H1 (cell line): ENCODE measurements around the gene COL25A1. TPM values are rescaled to one million over a fixed set of nuclear protein-coding genes. Genes with fewer than 3 reads are reported as not detected.

Experiments
- CTCF ChIA-PET: fragments of 300-600 bp; sonication (Branson Sonifier 250); formaldehyde crosslinking; loops from one replicate; lab custom pipeline; 2021; ENCODE audit not compliant: partially characterized antibody; lab: Charles Lee
- POLR2A ChIA-PET: fragments of 300-600 bp; sonication (Branson Sonifier 250); formaldehyde crosslinking; loops from one replicate; lab custom pipeline; 2021; ENCODE audit warnings: inconsistent platforms; ENCODE audit not compliant: partially characterized antibody; lab: Charles Lee
- DNase-seq, 2 experiments: peaks; one replicate each; pipeline versions ENCODE4 v3.0.0 to v3.0.0-alpha.2; 2010 to 2022; ENCODE audit warnings: low spot score in 2 of 2, low read depth in 1 of 2, mixed read lengths in 1 of 2
- FAIRE-seq: peaks from 2 replicates; lab custom pipeline; 2011; peaks lifted over from hg19 to GRCh38; lab: Jason Lieb, UNC
- H2AFZ ChIP-seq: 2 replicates; pipeline ENCODE4 v1.8.1; 2012; ENCODE audit warnings: low read length, inconsistent platforms
- H2AK5ac ChIP-seq: 2 replicates; pipeline ENCODE4 v1.6.1; 2013; ENCODE audit warnings: low read depth, low read length
- H2BK120ac ChIP-seq: replicated peaks from 2 replicates; pipeline ENCODE3; 2013; ENCODE audit warnings: low read depth, low read length, inconsistent platforms
- H2BK12ac ChIP-seq: 2 replicates; pipeline ENCODE4 v1.6.1; 2013; ENCODE audit warnings: low read depth, low read length
- H2BK15ac ChIP-seq: 2 replicates; pipeline ENCODE4 v1.6.1; 2013; ENCODE audit warnings: low read length
- H2BK20ac ChIP-seq: 2 replicates; pipeline ENCODE4 v1.6.1; 2013; ENCODE audit warnings: low read length
- H2BK5ac ChIP-seq: 2 replicates; pipeline ENCODE4 v1.6.1; 2013; ENCODE audit warnings: low read depth, low read length
- H3K14ac ChIP-seq: 2 replicates; pipeline ENCODE4 v1.6.1; 2013; ENCODE audit warnings: inconsistent platforms; ENCODE audit not compliant: insufficient read length
- H3K18ac ChIP-seq: 2 replicates; pipeline ENCODE4 v1.6.1; 2013; ENCODE audit warnings: low read length; ENCODE audit errors: extremely low read depth
- H3K23ac ChIP-seq: 2 replicates; pipeline ENCODE4 v1.6.1; 2013; ENCODE audit warnings: inconsistent platforms; ENCODE audit not compliant: insufficient read length
- H3K23me2 ChIP-seq: 2 replicates; pipeline ENCODE4 v1.6.1; 2013; ENCODE audit warnings: low read depth, low read length
- H3K27ac ChIP-seq: 2 replicates; pipeline ENCODE4 v1.6.1; 2011; ENCODE audit warnings: low read depth, low read length, inconsistent platforms
- H3K27me3 ChIP-seq, 4 experiments: replicated peaks in 1 of 4; 1 replicate in 1 of 4; 2 replicates in 3 of 4; pipeline versions ENCODE4 v1.6.1 to v1.8.1; 2011 to 2013; ENCODE audit warnings: low read length in 3 of 4, mild to moderate bottlenecking in 3 of 4, inconsistent platforms in 2 of 4, mixed read lengths in 2 of 4, moderate library complexity in 1 of 4; ENCODE audit not compliant: control insufficient read depth in 3 of 4, insufficient read depth in 3 of 4; ENCODE audit errors: extremely low read depth in 1 of 4
- H3K36me3 ChIP-seq, 4 experiments: 2 replicates each; pipeline versions ENCODE4 v1.6.1 to v1.8.1; 2011 to 2013; ENCODE audit warnings: mild to moderate bottlenecking in 4 of 4, low read length in 3 of 4, moderate library complexity in 2 of 4, control low read depth in 1 of 4, inconsistent platforms in 1 of 4; ENCODE audit not compliant: insufficient read depth in 4 of 4, control insufficient read depth in 2 of 4
- H3K4ac ChIP-seq: replicated peaks from 2 replicates; pipeline ENCODE3; 2013; ENCODE audit warnings: low read length, low read depth, mixed read lengths, inconsistent platforms; ENCODE audit not compliant: insufficient read length
- H3K4me1 ChIP-seq, 4 experiments: replicated peaks in 1 of 4; 1 replicate in 1 of 4; 2 replicates in 3 of 4; pipeline versions ENCODE4 v1.6.1 to v1.8.1; 2011 to 2013; ENCODE audit warnings: low read length in 3 of 4, inconsistent platforms in 2 of 4, mixed read lengths in 1 of 4; ENCODE audit not compliant: insufficient read depth in 4 of 4, control insufficient read depth in 3 of 4
- H3K4me2 ChIP-seq, 2 experiments: 2 replicates each; pipeline versions ENCODE4 v1.6.1 to v1.8.1; 2011 to 2013; ENCODE audit warnings: low read depth in 2 of 2, low read length in 2 of 2, control low read depth in 1 of 2, inconsistent platforms in 1 of 2, mild to moderate bottlenecking in 1 of 2; ENCODE audit not compliant: insufficient read depth in 1 of 2
- H3K4me3 ChIP-seq, 4 experiments: fragments of 200-600, 300-600 bp in 1 of 4; sonication (generic), shearing (Covaris generic), sonication (Bioruptor Twin) in 1 of 4; 2 replicates each; pipeline versions ENCODE4 v1.5.1 to v1.8.1; 2011 to 2016; ENCODE audit warnings: low read length in 4 of 4, low read depth in 3 of 4, control low read depth in 2 of 4, inconsistent platforms in 2 of 4, mild to moderate bottlenecking in 2 of 4, mixed read lengths in 1 of 4, moderate library complexity in 1 of 4; ENCODE audit not compliant: insufficient read depth in 2 of 4; ENCODE audit errors: extremely low read depth in 1 of 4
- H3K56ac ChIP-seq: replicated peaks from 2 replicates; pipeline ENCODE3; 2013; ENCODE audit warnings: low read depth, mild to moderate bottlenecking, mixed read lengths, low read length, inconsistent platforms; ENCODE audit not compliant: insufficient read length
- H3K79me1 ChIP-seq: 2 replicates; pipeline ENCODE4 v1.6.1; 2013; ENCODE audit warnings: low read depth, low read length, control low read depth
- H3K79me2 ChIP-seq, 2 experiments: 2 replicates each; pipeline versions ENCODE4 v1.6.1 to v1.8.1; 2012 to 2013; ENCODE audit warnings: low read length in 2 of 2, mild to moderate bottlenecking in 2 of 2, inconsistent platforms in 1 of 2; ENCODE audit not compliant: insufficient read depth in 2 of 2, control insufficient read depth in 1 of 2
- H3K9ac ChIP-seq, 4 experiments: replicated peaks in 1 of 4; 1 replicate in 1 of 4; 2 replicates in 3 of 4; pipeline versions ENCODE4 v1.6.1 to v1.8.1; 2011 to 2013; ENCODE audit warnings: low read depth in 3 of 4, low read length in 3 of 4, control low read depth in 2 of 4, mild to moderate bottlenecking in 2 of 4, moderate library complexity in 2 of 4, inconsistent platforms in 1 of 4; ENCODE audit errors: extremely low read depth in 1 of 4
- H3K9me3 ChIP-seq, 2 experiments: 2 replicates each; pipeline versions ENCODE4 v1.6.1 to v1.8.1; 2012 to 2013; ENCODE audit warnings: mild to moderate bottlenecking in 2 of 2, moderate library complexity in 2 of 2, control low read depth in 1 of 2, inconsistent platforms in 1 of 2, low read depth in 1 of 2, low read length in 1 of 2, mixed read lengths in 1 of 2; ENCODE audit not compliant: insufficient read depth in 2 of 2
- H4K20me1 ChIP-seq, 2 experiments: replicated peaks in 1 of 2; 2 replicates each; pipeline versions ENCODE3 to v1.8.1; 2011 to 2013; ENCODE audit warnings: inconsistent platforms in 2 of 2, low read length in 2 of 2, mild to moderate bottlenecking in 1 of 2; ENCODE audit not compliant: insufficient read depth in 2 of 2, control insufficient read depth in 1 of 2
- H4K5ac ChIP-seq: 2 replicates; pipeline ENCODE4 v1.6.1; 2013; ENCODE audit warnings: low read length, low read depth, mixed read lengths, inconsistent platforms; ENCODE audit not compliant: insufficient read length
- H4K8ac ChIP-seq: 2 replicates; pipeline ENCODE4 v1.8.0; 2013; ENCODE audit warnings: mild to moderate bottlenecking, moderate library complexity, low read length, inconsistent platforms; ENCODE audit not compliant: insufficient read depth; ENCODE audit errors: extremely low read depth
- H4K91ac ChIP-seq: replicated peaks from 2 replicates; pipeline ENCODE3; 2013; ENCODE audit warnings: low read length, mixed read lengths, inconsistent platforms; ENCODE audit not compliant: insufficient read length
- FOSL1 ChIP-seq: IDR thresholded peaks from 2 replicates; pipeline ENCODE4 v1.6.1; 2011; ENCODE audit warnings: mild to moderate bottlenecking, low read depth, low read length, moderate library complexity; ENCODE audit not compliant: insufficient read depth
- GABPA ChIP-seq: IDR thresholded peaks from 2 replicates; pipeline ENCODE4 v1.6.1; 2011; ENCODE audit warnings: mild to moderate bottlenecking, low read length, moderate library complexity, borderline replicate concordance; ENCODE audit not compliant: insufficient read depth
- GTF2F1 ChIP-seq: IDR thresholded peaks from 2 replicates; pipeline ENCODE4 v1.6.1; 2012; ENCODE audit warnings: low read depth, low read length, improper control_type of control experiment, borderline replicate concordance
- KDM4A ChIP-seq: IDR thresholded peaks from one replicate; pipeline ENCODE4 v1.7.1; 2012; ENCODE audit warnings: low read depth, mild to moderate bottlenecking, moderate library complexity, low read length, inconsistent platforms; ENCODE audit not compliant: severe bottlenecking
- RBBP5 ChIP-seq: IDR thresholded peaks from 2 replicates; pipeline ENCODE4 v1.7.1; 2012; ENCODE audit warnings: low read depth, mild to moderate bottlenecking, inconsistent platforms, low read length, moderate library complexity, borderline replicate concordance
- RNF2 ChIP-seq: fragments of 200-900, 300-1000 bp; sonication (generic); IDR thresholded peaks from 2 replicates; pipeline ENCODE4 v1.7.1; 2016; ENCODE audit warnings: borderline replicate concordance, low read depth, mild to moderate bottlenecking, antibody characterized with exemption, low read length; ENCODE audit not compliant: poor library complexity, severe bottlenecking; ENCODE audit errors: missing control alignments
- SAP30 ChIP-seq: fragments of 300-600 bp; sonication (generic); IDR thresholded peaks from 2 replicates; pipeline ENCODE4 v1.7.1; 2012; ENCODE audit warnings: low read length, moderate library complexity, mild to moderate bottlenecking, inconsistent platforms; ENCODE audit not compliant: insufficient read depth, insufficient replicate concordance
- SUZ12 ChIP-seq: fragments of 200-600 bp; sonication (generic); IDR thresholded peaks from 2 replicates; pipeline ENCODE4 v1.6.1; 2012; ENCODE audit warnings: mild to moderate bottlenecking, inconsistent platforms, low read length, moderate library complexity, mixed read lengths
- TEAD4 ChIP-seq: IDR thresholded peaks from 2 replicates; pipeline ENCODE4 v1.6.1; 2012; ENCODE audit warnings: low read depth, low read length, inconsistent platforms, mixed read lengths
- WGBS, 2 experiments: shearing (Covaris generic) in 1 of 2; methylation state at CpG; one replicate each; pipeline versions ENCODE4 v1.1.6 to v1.1.7; 2013 to 2015; ENCODE audit warnings: low lambda C conversion rate in 2 of 2, mixed read lengths in 2 of 2, inconsistent platforms in 1 of 2, low coverage in 1 of 2, missing lambda C conversion rate in 1 of 2; ENCODE audit not compliant: insufficient replicate concordance in 2 of 2, insufficient coverage in 1 of 2, insufficient read length in 1 of 2; ENCODE audit errors: extremely low coverage in 1 of 2, missing lambda C conversion rate in 1 of 2; 5-methylcytosine and 5-hydroxymethylcytosine counted together
- polyA plus RNA-seq, 7 experiments: library from polyadenylated mRNA; depleted of rRNA in 3 of 7; stranded (reverse) in 5 of 7; unstranded in 2 of 7; fragments of >200 nt in 5 of 7; fragments of 200-250 nt in 2 of 7; gene quantifications; 1 replicate in 5 of 7; 2 replicates in 1 of 7; 4 replicates in 1 of 7; pipeline versions ENCODE4 v1.2.1 to v1.2.3, GENCODE V29; 2011 to 2013; ENCODE audit warnings: missing spikeins in 2 of 7, mixed read lengths in 2 of 7
- total RNA-seq: library from RNA; stranded (reverse); fragmentation: NEBNext Ultra II Directional; extraction: Animal tissue kit (Norgen Biotek cat#: 25700); gene quantifications from 2 replicates; pipeline ENCODE4 v1.2.1, GENCODE V29; 2021
- TF ChIP-seq, protein P1 (sequence below), 3 experiments: IDR thresholded peaks; 1 replicate in 2 of 3; 2 replicates in 1 of 3; pipeline versions ENCODE4 v1.5.1 to v1.6.1; 2011; ENCODE audit warnings: low read length in 3 of 3, mild to moderate bottlenecking in 3 of 3, inconsistent platforms in 2 of 3, low read depth in 1 of 3, moderate library complexity in 1 of 3; ENCODE audit not compliant: insufficient read depth in 1 of 3; ENCODE audit errors: control extremely low read depth in 1 of 3

Gene COL25A1
- total and polyA plus RNA-seq, 2 of the 8 experiments (the other 6 are each of a cell fraction or from before 2014, with no cell fraction given) = 1.1 to 8.3 TPM

GRCh38 chr4:109121561-109121960, 180.9 kb downstream of the COL25A1 start:
- no peak overlapping the region for H2BK120ac ChIP-seq
- no peak overlapping the region for H2AFZ ChIP-seq
- H2AK5ac ChIP-seq = no peak overlapping the region
- no peak overlapping the region for H3K18ac ChIP-seq
- CTCF ChIA-PET = interaction anchor here (0.6 kb wide), 1 partner anchor 92 kb away, joined by 3 read pairs; no protein-coding TSS in a partner anchor
- H3K79me2 ChIP-seq = no peaks in the 10 kb centered on the region
- no peaks in the 10 kb centered on the region for H3K23me2 ChIP-seq
- H3K23ac ChIP-seq = no peak overlapping the region
- TF ChIP-seq RBBP5 (no peak), GTF2F1 (no peak), FOSL1 (no peak), KDM4A (no peak), SUZ12 (no peak), SAP30 (no peak), TEAD4 (no peak), RNF2 (no peak), GABPA (no peak)
- TF ChIP-seq, protein P1, sequence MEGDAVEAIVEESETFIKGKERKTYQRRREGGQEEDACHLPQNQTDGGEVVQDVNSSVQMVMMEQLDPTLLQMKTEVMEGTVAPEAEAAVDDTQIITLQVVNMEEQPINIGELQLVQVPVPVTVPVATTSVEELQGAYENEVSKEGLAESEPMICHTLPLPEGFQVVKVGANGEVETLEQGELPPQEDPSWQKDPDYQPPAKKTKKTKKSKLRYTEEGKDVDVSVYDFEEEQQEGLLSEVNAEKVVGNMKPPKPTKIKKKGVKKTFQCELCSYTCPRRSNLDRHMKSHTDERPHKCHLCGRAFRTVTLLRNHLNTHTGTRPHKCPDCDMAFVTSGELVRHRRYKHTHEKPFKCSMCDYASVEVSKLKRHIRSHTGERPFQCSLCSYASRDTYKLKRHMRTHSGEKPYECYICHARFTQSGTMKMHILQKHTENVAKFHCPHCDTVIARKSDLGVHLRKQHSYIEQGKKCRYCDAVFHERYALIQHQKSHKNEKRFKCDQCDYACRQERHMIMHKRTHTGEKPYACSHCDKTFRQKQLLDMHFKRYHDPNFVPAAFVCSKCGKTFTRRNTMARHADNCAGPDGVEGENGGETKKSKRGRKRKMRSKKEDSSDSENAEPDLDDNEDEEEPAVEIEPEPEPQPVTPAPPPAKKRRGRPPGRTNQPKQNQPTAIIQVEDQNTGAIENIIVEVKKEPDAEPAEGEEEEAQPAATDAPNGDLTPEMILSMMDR (IDR thresholded peaks at IDR 0.05; ENCODE audit: control extremely low read depth in 1 of 3, insufficient read depth in 1 of 3, low read depth in 1 of 3, low read length in 3 of 3) = no peak
- H3K4ac ChIP-seq = no peak overlapping the region
- DNase-seq (no peak), FAIRE-seq (no peak)
- H4K8ac ChIP-seq = no peak overlapping the region
- POLR2A ChIA-PET = no interaction called here
- H3K9me3 ChIP-seq = no peaks in the 10 kb centered on the region
- no peak overlapping the region for H3K4me3 ChIP-seq
- H2BK15ac ChIP-seq = no peak overlapping the region
- H2BK20ac ChIP-seq = no peak overlapping the region
- no peak overlapping the region for H2BK12ac ChIP-seq
- no peak overlapping the region for H3K9ac ChIP-seq
- H3K36me3 ChIP-seq = no peaks in the 10 kb centered on the region
- H3K14ac ChIP-seq = no peak overlapping the region
- H3K27ac ChIP-seq = no peak overlapping the region
- H3K4me1 ChIP-seq = peaks cover 0 to 3% (median 0%) of the 10 kb centered on the region in 4 experiments; a peak in 1 of 7 replicates
- no peak overlapping the region for H4K5ac ChIP-seq
- no peaks in the 10 kb centered on the region for H4K20me1 ChIP-seq
- H3K56ac ChIP-seq = no peak overlapping the region
- H3K4me2 ChIP-seq = no peak overlapping the region
- no peaks in the 10 kb centered on the region for H3K79me1 ChIP-seq
- no peaks in the 10 kb centered on the region for H3K27me3 ChIP-seq
- H2BK5ac ChIP-seq = no peak overlapping the region
- WGBS, 2 experiments = 96% methylated on average over 1 of the region's 1 CpG; no CpG with 5 or more reads in 1 of the 2 experiments
- H4K91ac ChIP-seq = no peak overlapping the region
